A549 (cell line): Measurements from ENCODE around the gene ZNF593OS.

ENCODE experiments used
- CHD2 ChIP-seq: fragments of 150-350 bp; IDR thresholded peaks from 2 replicates; pipeline ENCODE4 v1.6.1; 2014; ENCODE audit warnings: low read length; ENCODE audit not compliant: partially characterized antibody
- CTCF ChIP-seq: fragments of >200 bp; sonication (Bioruptor Twin); formaldehyde crosslinking; IDR thresholded peaks from 3 replicates; pipeline ENCODE4 v1.5.1; 2016
- EP300 ChIP-seq, 2 experiments: fragments of >200 bp; sonication (Bioruptor Twin); formaldehyde crosslinking; IDR thresholded peaks; 2 replicates in 1 of 2; 3 replicates in 1 of 2; pipeline ENCODE4 v1.6.1; 2016 to 2017
- NR3C1 ChIP-seq: fragments of >200 bp; sonication (Bioruptor Twin); formaldehyde crosslinking; IDR thresholded peaks from 3 replicates; pipeline ENCODE4 v1.6.1; 2017
- PHF8 ChIP-seq: fragments of 200-600 bp; sonication (generic); IDR thresholded peaks from 2 replicates; pipeline ENCODE4 v1.6.1; 2016; ENCODE audit warnings: low read depth, mild to moderate bottlenecking, antibody characterized with exemption, moderate library complexity, borderline replicate concordance
- POLR2A ChIP-seq: IDR thresholded peaks from 2 replicates; pipeline ENCODE4 v1.6.1; 2012; ENCODE audit warnings: mild to moderate bottlenecking, low read length
- RAD21 ChIP-seq, 2 experiments: fragments of >200 bp in 1 of 2; sonication (Bioruptor Twin) in 1 of 2; formaldehyde crosslinking in 1 of 2; IDR thresholded peaks in 1 of 2; conservative IDR thresholded peaks in 1 of 2; 2 replicates in 1 of 2; 3 replicates in 1 of 2; pipeline ENCODE4 v1.6.1; 2012 to 2018; ENCODE audit warnings: inconsistent platforms in 1 of 2
- RCOR1 ChIP-seq: fragments of 150-350 bp; IDR thresholded peaks from 2 replicates; pipeline ENCODE4 v1.6.1; 2014; ENCODE audit warnings: antibody characterized with exemption, low read length, low read depth
- RFX5 ChIP-seq: fragments of 450-650 bp; IDR thresholded peaks from 2 replicates; pipeline ENCODE4 v1.7.1; 2014; ENCODE audit warnings: antibody characterized with exemption, mild to moderate bottlenecking, moderate library complexity
- RNF2 ChIP-seq: fragments of 200-600 bp; sonication (generic); IDR thresholded peaks from 2 replicates; pipeline ENCODE4 v1.6.1; 2016; ENCODE audit warnings: low read depth, mild to moderate bottlenecking, antibody characterized with exemption, moderate library complexity, borderline replicate concordance
- SREBF2 ChIP-seq: fragments of 450-650 bp; IDR thresholded peaks from 2 replicates; pipeline ENCODE4 v1.6.1; 2014; ENCODE audit warnings: mild to moderate bottlenecking, moderate library complexity
- TF ChIP-seq, protein P1 (sequence below): fragments of >200 bp; sonication (Bioruptor Twin); formaldehyde crosslinking; IDR thresholded peaks from 3 replicates; pipeline ENCODE4 v1.6.1; 2016

GRCh38 chr1:26148887-26149286 lies 22.7 kb downstream of the ZNF593OS start:
- TF ChIP-seq EP300 (IDR thresholded peaks at IDR 0.05) (no peak), CTCF (no peak), RAD21 (conservative IDR thresholded peaks at IDR 0.05 in 1 of 2, IDR thresholded peaks at IDR 0.05 in 1 of 2) (no peak), CHD2 (no peak), PHF8 (no peak), RCOR1 (no peak), POLR2A (no peak), SREBF2 (no peak), RNF2 (no peak), NR3C1 (no peak), RFX5 (no peak)
- TF ChIP-seq, protein P1, sequence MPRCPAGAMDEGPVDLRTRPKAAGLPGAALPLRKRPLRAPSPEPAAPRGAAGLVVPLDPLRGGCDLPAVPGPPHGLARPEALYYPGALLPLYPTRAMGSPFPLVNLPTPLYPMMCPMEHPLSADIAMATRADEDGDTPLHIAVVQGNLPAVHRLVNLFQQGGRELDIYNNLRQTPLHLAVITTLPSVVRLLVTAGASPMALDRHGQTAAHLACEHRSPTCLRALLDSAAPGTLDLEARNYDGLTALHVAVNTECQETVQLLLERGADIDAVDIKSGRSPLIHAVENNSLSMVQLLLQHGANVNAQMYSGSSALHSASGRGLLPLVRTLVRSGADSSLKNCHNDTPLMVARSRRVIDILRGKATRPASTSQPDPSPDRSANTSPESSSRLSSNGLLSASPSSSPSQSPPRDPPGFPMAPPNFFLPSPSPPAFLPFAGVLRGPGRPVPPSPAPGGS = no peak
